Fibroblast of lung (primary cell): ENCODE measurements around the gene DRD4.

Experiments
- CTCF ChIP-seq, 2 donors: IDR thresholded peaks in 1 of 2; conservative IDR thresholded peaks in 1 of 2; 1 replicate in 1 of 2; 2 replicates in 1 of 2; pipeline ENCODE4 v1.5.1; 2011 to 2012; ENCODE audit warnings: low read length in 2 of 2, control low read depth in 1 of 2, inconsistent platforms in 1 of 2, low read depth in 1 of 2, mild to moderate bottlenecking in 1 of 2
- EZH2 ChIP-seq: IDR thresholded peaks from 2 replicates; pipeline ENCODE4 v1.5.1; 2012; ENCODE audit warnings: low read length, control low read depth, mild to moderate bottlenecking; ENCODE audit errors: missing control alignments

- no peak for TF ChIP-seq EZH2
- no peak for TF ChIP-seq CTCF (conservative IDR thresholded peaks at IDR 0.05 in 1 of 2, IDR thresholded peaks at IDR 0.05 in 1 of 2; ENCODE audit: low read depth in 1 of 2, low read length in 2 of 2)
Measured at GRCh38 chr11:587546-587945, 49.5 kb upstream of the DRD4 start.
